Neutrophil (primary cell): Measurements from ENCODE around the gene PSG3.
"Not testable (repeated sequence)": the region's sequence is repeated elsewhere in the genome, so short reads cannot be mapped to it uniquely, and the experiment has no call there.

Experiments
- H3K27ac ChIP-seq: fragments of 200-600 bp; sonication (generic); 2 replicates; pipeline ENCODE4 v1.5.1; 2016; ENCODE audit warnings: mild to moderate bottlenecking, moderate library complexity
- H3K27me3 ChIP-seq: fragments of 200-600 bp; sonication (generic); 2 replicates; pipeline ENCODE4 v1.6.0; 2016; ENCODE audit warnings: mild to moderate bottlenecking
- H3K36me3 ChIP-seq: fragments of 200-600 bp; sonication (generic); 2 replicates; pipeline ENCODE4 v1.5.1; 2017
- H3K4me1 ChIP-seq, 2 experiments: fragments of 200-600 bp in 1 of 2; sonication (generic) in 1 of 2; 1 replicate in 1 of 2; 2 replicates in 1 of 2; pipeline versions ENCODE4 v1.5.1 to v1.6.1; 2013 to 2016; ENCODE audit warnings: low read depth in 1 of 2, low read length in 1 of 2, mild to moderate bottlenecking in 1 of 2, moderate library complexity in 1 of 2; ENCODE audit not compliant: control insufficient read depth in 1 of 2, insufficient read depth in 1 of 2
- H3K4me3 ChIP-seq, 2 experiments: fragments of 200-600 bp in 1 of 2; sonication (generic) in 1 of 2; 1 replicate in 1 of 2; 2 replicates in 1 of 2; pipeline ENCODE4 v1.5.1; 2013 to 2016; ENCODE audit warnings: low read depth in 1 of 2, low read length in 1 of 2, mild to moderate bottlenecking in 1 of 2, moderate library complexity in 1 of 2
- H3K9me3 ChIP-seq: fragments of 200-600 bp; sonication (generic); 2 replicates; pipeline ENCODE4 v1.5.1; 2016
- TF ChIP-seq, protein P1 (sequence below): fragments of 200-600 bp; sonication (generic); IDR thresholded peaks from 2 replicates; pipeline ENCODE4 v1.5.1; 2016; ENCODE audit warnings: antibody characterized with exemption

Gene PSG3

DNA sequence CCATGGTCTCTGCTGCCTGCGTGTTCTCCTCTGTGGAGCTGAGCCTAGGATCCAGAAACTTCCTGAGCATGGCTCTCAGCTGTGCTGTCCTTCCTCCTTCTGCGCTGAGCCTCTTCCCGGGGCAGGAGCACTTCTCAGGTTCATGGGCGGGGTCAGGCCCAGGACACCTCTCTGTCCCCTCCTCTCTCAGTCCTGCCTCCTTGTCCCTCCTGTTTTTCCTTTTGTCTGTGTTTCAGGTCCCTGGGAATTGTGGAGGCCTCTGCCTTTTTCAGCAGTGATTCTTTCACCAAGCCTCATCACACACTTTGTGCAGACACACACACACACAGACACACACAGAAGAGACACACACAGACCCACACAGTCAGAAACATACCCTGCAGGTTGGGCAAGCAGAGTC is at the start of gene PSG3:
Gene PSG3 (minus strand): TSS at position 101 of the 400 bp plus-strand sequence. CDS start 97 bp downstream, at position 4.
- not testable (repeated sequence) for H3K9me3 ChIP-seq, H3K4me1 ChIP-seq, H3K4me3 ChIP-seq, H3K27me3 ChIP-seq, H3K36me3 ChIP-seq, H3K27ac ChIP-seq

DNA sequence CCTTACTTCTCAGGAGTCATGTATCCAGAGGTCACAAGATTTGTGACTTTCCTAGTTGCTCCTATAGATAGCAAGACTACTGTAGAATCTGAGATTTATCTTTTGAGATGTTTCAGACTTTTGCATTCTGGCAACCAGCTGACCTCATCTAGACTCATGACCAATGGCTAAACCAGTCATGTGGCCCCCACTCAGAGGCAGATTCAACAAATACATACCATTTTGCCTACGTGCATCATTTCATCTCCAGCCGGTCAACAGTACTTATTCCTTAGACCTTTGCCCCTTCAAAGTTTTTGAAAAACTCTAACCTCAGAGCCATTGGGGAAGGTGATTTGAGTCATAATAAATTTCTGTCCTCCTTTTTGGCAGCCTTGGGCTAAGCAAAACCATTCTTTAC is 48.5 kb upstream of the PSG3 start:
- H3K4me1 ChIP-seq, H3K4me3 ChIP-seq, H3K27ac ChIP-seq, H3K36me3 ChIP-seq, H3K27me3 ChIP-seq: not testable (repeated sequence)
- H3K9me3 ChIP-seq, result peaks cover 17% of the 10 kb centered on the region

DNA sequence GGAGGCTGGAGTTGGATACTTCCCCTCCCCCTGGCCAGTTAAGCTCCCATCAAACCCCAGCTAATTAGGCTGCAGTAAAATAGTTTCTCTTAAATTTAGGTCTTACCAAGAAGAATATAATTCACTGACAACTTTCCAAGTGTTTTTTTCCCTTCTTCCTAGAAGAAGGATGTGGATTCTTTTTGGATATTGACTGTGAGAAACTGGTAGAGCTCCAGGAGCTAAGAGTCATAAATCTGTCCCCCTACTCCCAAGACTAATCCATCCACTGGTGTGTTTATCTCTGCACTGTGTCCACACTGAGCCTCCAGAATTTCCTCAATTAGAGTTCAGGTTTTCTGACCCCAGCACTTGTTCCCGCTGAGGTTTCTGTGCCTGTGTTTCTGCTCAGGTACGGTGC is 47.5 kb upstream of the PSG3 start:
- not testable (repeated sequence) for H3K27ac ChIP-seq, H3K4me1 ChIP-seq, H3K4me3 ChIP-seq, H3K36me3 ChIP-seq, H3K27me3 ChIP-seq, H3K9me3 ChIP-seq

DNA sequence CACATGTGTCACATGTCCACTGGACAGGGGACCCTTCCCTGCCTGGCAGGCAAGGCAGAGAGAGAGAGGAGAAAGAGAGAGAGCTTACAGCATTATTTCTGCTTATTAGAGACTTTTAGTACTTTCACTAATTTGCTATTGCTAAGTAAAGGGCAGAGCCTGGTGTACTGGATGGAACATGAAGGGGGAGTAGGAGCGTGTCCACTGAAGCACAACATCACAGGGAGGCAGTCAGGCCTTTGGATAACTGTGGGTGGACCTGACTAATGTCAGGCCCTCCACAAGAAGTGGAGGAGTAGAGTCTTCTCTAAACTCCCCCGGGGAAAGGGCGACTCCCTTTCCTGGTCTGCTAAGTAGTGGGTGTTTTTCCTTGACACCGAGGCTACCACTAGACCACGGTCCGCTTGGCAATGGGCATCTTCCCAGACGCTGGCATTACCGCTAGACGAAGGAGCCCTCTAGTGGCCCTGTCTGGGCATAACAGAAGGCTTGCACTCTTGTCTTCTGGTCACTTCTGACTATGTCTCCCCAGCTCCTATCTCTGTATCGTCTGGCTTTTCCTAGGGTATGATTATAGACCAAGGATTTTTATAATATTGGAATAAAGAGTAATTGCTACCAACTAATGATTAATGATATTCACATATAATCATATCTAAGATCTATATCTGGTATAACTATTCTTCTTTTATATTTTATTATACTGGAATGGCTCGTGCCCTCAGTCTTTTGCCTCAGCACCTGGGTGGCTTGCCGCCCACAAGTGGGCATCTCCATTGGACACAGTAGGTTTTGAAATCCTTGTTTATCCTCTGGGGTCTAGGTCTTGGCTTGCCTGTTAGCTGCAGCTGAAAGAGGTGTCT is 36.7 kb upstream of the PSG3 start:
- H3K27me3 ChIP-seq, result peaks cover 25% of the 10 kb centered on the region
- not testable (repeated sequence) for H3K36me3 ChIP-seq, H3K27ac ChIP-seq, H3K4me1 ChIP-seq, H3K9me3 ChIP-seq, H3K4me3 ChIP-seq

DNA sequence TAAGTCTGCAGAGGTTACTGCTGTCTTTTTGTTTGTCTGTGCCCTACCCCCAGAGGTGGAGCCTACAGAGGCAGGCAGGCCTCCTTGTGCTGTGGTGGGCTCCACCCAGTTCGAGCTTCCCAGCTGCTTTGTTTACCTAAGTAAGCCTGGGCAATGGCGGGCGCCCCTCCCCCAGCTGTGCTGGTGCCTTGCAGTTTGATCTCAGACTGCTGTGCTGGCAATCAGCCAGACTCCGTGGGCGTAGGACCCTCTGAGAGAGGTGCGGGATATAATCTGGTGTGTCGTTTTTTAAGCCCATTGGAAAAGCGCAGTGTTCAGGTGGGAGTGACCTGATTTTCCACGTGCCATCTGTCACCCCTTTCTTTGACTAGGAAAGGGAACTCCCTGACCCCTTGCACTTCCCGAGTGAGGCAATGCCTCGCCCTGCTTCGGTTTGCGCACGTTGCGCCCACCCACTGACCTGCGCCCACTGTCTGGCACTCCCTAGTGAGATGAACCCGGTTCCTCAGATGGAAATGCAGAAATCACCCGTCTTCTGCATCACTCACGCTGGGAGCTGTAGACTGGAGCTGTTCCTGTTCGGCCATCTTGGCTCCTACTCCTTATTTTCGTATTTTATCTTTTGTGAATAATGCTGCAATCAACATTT is 34.4 kb upstream of the PSG3 start:
- H3K27ac ChIP-seq, H3K27me3 ChIP-seq, H3K36me3 ChIP-seq, H3K4me3 ChIP-seq, H3K9me3 ChIP-seq, H3K4me1 ChIP-seq: not testable (repeated sequence)

DNA sequence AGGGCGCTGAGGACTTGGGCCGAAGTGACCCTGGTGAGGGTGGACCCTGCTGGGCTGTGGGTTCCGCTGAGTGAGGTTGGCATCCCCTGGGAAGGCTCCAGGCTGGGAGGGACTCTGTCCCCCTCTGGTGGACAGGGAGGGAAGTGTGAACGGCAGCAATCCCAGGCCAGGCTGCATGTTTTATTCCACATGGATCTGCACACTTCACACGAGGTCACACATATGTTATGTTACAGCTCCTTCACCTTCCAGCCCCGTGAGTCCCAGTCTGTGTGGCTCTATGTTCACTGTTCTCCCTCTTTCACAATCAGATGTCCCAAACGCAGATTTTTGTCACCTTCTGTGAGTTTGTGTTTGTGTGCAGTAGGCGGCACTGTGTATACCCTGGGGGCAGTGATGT is 27.0 kb upstream of the PSG3 start:
- H3K27ac ChIP-seq, H3K9me3 ChIP-seq, H3K27me3 ChIP-seq, H3K4me3 ChIP-seq, H3K36me3 ChIP-seq, H3K4me1 ChIP-seq: not testable (repeated sequence)

DNA sequence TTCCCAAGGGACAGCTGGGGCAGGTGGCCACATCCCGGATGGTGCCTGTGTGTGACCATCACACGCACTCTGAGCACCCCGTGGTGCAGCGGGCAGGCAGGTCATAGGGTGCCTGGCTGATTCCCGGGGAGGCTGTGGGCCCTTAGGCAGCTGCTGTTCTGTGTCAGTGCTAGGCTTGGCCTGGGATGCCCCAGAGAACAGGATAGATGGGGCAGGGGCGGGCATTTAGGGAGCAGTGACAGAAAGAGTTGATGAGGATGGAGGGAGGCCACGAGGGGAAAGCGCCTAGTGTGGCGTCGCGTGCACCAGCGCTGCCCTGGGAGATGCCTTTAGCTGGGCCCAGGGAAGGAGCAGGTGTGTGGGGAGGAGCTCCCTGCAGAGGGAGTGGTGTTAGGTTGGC is 26.6 kb upstream of the PSG3 start:
- H3K4me3 ChIP-seq, H3K27me3 ChIP-seq, H3K27ac ChIP-seq, H3K36me3 ChIP-seq, H3K4me1 ChIP-seq, H3K9me3 ChIP-seq: not testable (repeated sequence)

DNA sequence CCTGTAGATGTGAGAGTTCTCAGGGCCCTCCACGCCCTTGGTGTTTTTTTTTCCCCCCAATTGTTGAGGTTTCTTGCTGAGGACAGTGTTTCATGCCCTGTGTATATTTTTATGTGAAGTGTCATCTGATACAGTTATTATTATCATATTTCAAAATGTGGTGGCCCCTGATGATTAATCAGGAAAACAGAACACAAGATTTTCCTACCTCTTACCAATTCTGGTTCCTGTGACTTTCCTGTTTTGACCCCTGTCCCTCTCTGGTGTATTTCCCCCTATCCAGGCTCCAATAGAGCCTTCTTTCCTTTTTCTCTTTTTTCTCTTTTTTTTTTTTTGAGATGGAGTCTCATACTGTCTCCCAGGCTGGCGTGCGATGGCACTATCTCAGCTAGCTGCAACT is 24.6 kb upstream of the PSG3 start:
- H3K9me3 ChIP-seq, result no peaks in the 10 kb centered on the region
- no peak overlapping the region for H3K27ac ChIP-seq
- no peaks in the 10 kb centered on the region for H3K4me1 ChIP-seq
- H3K36me3 ChIP-seq, result no peaks in the 10 kb centered on the region
- no peak overlapping the region for H3K4me3 ChIP-seq
- no peaks in the 10 kb centered on the region for H3K27me3 ChIP-seq
- TF ChIP-seq, protein P1, sequence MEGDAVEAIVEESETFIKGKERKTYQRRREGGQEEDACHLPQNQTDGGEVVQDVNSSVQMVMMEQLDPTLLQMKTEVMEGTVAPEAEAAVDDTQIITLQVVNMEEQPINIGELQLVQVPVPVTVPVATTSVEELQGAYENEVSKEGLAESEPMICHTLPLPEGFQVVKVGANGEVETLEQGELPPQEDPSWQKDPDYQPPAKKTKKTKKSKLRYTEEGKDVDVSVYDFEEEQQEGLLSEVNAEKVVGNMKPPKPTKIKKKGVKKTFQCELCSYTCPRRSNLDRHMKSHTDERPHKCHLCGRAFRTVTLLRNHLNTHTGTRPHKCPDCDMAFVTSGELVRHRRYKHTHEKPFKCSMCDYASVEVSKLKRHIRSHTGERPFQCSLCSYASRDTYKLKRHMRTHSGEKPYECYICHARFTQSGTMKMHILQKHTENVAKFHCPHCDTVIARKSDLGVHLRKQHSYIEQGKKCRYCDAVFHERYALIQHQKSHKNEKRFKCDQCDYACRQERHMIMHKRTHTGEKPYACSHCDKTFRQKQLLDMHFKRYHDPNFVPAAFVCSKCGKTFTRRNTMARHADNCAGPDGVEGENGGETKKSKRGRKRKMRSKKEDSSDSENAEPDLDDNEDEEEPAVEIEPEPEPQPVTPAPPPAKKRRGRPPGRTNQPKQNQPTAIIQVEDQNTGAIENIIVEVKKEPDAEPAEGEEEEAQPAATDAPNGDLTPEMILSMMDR, result no peak

DNA sequence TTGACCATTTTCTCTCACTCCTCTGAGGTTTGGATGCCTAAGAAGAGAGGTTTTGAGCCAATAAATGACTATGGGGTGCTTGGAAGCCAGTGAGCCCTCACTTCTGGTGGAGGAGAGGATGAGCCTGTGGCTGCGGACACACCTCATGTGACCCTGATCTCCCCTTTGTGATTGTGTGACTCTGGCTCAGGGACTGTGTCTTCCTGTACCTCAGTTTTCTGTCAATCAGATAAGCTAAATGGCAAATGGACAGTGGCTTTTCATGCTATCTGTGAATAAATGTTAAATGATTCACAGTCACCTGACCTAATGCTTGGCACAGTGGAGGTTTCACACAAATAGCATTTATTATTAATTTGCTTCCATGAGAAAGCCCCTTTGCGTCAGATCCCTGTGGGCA is 22.5 kb upstream of the PSG3 start:
- H3K4me3 ChIP-seq, result no peak overlapping the region
- TF ChIP-seq, protein P1, result no peak
- no peaks in the 10 kb centered on the region for H3K9me3 ChIP-seq
- H3K27me3 ChIP-seq, result no peaks in the 10 kb centered on the region
- H3K4me1 ChIP-seq, result no peaks in the 10 kb centered on the region
- H3K36me3 ChIP-seq, result no peaks in the 10 kb centered on the region
- H3K27ac ChIP-seq, result no peak overlapping the region

DNA sequence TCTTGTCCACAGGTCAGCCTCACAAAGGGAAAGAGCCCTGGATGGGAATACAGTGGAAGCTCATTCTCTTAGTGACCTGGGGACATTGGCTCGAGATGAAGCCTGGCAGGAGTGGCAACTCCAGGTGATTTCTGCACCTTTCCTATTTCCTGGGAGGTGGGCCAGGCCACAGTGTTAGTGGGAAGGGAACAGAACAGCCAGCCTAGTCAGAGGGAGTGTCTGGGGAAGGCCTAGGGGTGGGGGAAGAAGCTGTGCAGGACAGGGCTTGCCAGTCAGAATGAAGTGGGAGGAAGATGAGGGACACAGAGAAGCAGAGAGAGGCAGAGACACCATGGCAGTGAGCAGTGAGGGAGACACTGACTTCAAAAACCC is 21.6 kb upstream of the PSG3 start:
- H3K27me3 ChIP-seq, H3K4me1 ChIP-seq, H3K9me3 ChIP-seq, H3K27ac ChIP-seq, H3K4me3 ChIP-seq, H3K36me3 ChIP-seq: not testable (repeated sequence)

DNA sequence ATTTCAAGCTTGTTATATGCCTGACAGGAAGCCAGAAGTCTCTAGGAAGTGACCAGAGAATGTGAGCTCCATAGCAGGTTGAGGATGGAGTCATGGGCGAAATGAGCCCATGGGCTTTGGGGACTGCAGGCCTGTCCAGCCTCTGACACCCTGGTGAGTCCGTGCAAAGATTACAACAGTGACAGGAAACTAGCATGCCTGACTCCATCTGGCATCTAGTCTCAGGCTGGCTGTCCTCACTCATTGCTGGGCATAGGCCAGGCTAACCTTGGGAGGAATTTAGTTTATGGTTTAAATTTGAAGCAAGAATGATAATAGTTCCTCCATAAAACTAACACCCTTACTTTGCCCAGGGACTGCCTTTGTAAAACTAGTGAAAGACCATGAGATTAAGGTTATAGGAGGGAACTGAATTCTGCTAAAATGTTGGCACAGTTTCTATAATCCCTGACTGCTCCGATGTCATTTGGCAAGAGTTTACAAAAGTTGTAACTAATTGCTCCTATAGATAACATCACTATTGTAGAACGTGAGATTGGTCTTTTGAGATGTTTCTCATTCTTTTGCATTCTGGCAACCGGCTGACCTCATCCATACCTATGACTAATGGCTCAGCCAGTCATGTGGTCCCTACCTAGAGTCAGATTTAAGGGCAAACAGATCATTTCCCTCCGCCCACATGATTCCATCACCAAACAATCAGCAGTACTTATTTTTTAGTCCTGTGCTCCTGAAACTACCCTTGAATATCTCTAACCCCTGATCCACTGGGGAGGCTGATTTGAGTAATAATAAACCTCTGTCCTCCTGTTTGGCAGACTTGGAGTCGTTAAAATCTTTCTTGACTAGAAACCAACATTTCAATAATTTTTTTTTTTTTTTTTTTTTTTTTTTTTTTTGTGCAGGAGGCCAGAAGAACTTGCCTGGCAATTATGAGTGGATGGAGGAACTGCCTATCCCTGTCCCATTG is 21.0 kb upstream of the PSG3 start:
- H3K4me1 ChIP-seq, H3K27me3 ChIP-seq, H3K36me3 ChIP-seq, H3K27ac ChIP-seq, H3K4me3 ChIP-seq, H3K9me3 ChIP-seq: not testable (repeated sequence)
